GM19193 (cell line): Measurements from ENCODE around the gene FBLN5.

Experiments used
- POLR2A ChIP-seq: IDR thresholded peaks from 4 replicates; pipeline ENCODE4 v1.6.1; 2011; ENCODE audit not compliant: insufficient read depth, insufficient read length; ENCODE audit errors: extremely low read depth

The FBLN5 gene

GRCh38 chr14:91847693-91848092 lies 99.8 kb downstream of the FBLN5 start:
- TF ChIP-seq POLR2A, result no peak

GRCh38 chr14:91845652-91846051 lies 101.8 kb downstream of the FBLN5 start:
- TF ChIP-seq POLR2A, result no peak

GRCh38 chr14:91844029-91844428 lies 103.5 kb downstream of the FBLN5 start:
- TF ChIP-seq POLR2A, result no peak

GRCh38 chr14:91843437-91843836 lies 104.1 kb downstream of the FBLN5 start:
- no peak for TF ChIP-seq POLR2A

GRCh38 chr14:91841065-91841464 lies 106.4 kb downstream of the FBLN5 start:
- TF ChIP-seq POLR2A, result no peak

GRCh38 chr14:91839749-91840148 lies 107.7 kb downstream of the FBLN5 start:
- TF ChIP-seq POLR2A, result no peak

GRCh38 chr14:91837076-91837475 lies 110.4 kb downstream of the FBLN5 start:
- TF ChIP-seq POLR2A, result no peak

- no peak for TF ChIP-seq POLR2A
Measured at GRCh38 chr14:91835920-91836843, 111.3 kb downstream of the FBLN5 start.

- no peak for TF ChIP-seq POLR2A
Measured at GRCh38 chr14:91835197-91835919, 112.1 kb downstream of the FBLN5 start.

- TF ChIP-seq POLR2A, result no peak
Measured at GRCh38 chr14:91834571-91834970, 112.9 kb downstream of the FBLN5 start.

GRCh38 chr14:91831337-91831736 lies 116.2 kb downstream of the FBLN5 start:
- no peak for TF ChIP-seq POLR2A

- no peak for TF ChIP-seq POLR2A
Measured at GRCh38 chr14:91830777-91831176, 116.7 kb downstream of the FBLN5 start.

GRCh38 chr14:91829511-91829910 lies 118.0 kb downstream of the FBLN5 start:
- TF ChIP-seq POLR2A, result no peak

- no peak for TF ChIP-seq POLR2A
Measured at GRCh38 chr14:91827746-91828145, 119.7 kb downstream of the FBLN5 start.
